H9 (cell line): ENCODE results near the gene CCDC57. TPM values are rescaled to one million over a fixed set of nuclear protein-coding genes. Genes with fewer than 3 reads are reported as not detected.

Source experiments
- DNase-seq: peaks from one replicate; pipeline ENCODE4 v3.0.0-alpha.2; 2017
- H2AFZ ChIP-seq: one replicate; pipeline ENCODE4 v1.6.1; 2013; ENCODE audit warnings: mild to moderate bottlenecking, low read length, control low read depth, moderate library complexity
- H2AK5ac ChIP-seq: 2 replicates; pipeline ENCODE4 v1.6.1; 2013; ENCODE audit warnings: low read length, control low read depth, mixed read lengths; ENCODE audit not compliant: insufficient read length
- H2BK120ac ChIP-seq: one replicate; pipeline ENCODE4 v1.6.1; 2013; ENCODE audit warnings: low read depth, mild to moderate bottlenecking, low read length, control low read depth, inconsistent platforms; ENCODE audit not compliant: poor library complexity, severe bottlenecking
- H2BK12ac ChIP-seq: 2 replicates; pipeline ENCODE4 v1.6.1; 2013; ENCODE audit warnings: low read length, control low read depth, mixed read lengths, low read depth; ENCODE audit not compliant: insufficient read length
- H2BK15ac ChIP-seq: 2 replicates; pipeline ENCODE4 v1.6.1; 2013; ENCODE audit warnings: low read depth, low read length, control low read depth
- H2BK20ac ChIP-seq: one replicate; pipeline ENCODE4 v1.6.1; 2013; ENCODE audit warnings: low read depth, mild to moderate bottlenecking, low read length, control low read depth, inconsistent platforms; ENCODE audit not compliant: poor library complexity, severe bottlenecking
- H2BK5ac ChIP-seq: 2 replicates; pipeline ENCODE4 v1.6.1; 2013; ENCODE audit warnings: low read length, control low read depth, mixed read lengths; ENCODE audit not compliant: insufficient read length
- H3K14ac ChIP-seq: 2 replicates; pipeline ENCODE4 v1.6.1; 2013; ENCODE audit warnings: low read length, control low read depth; ENCODE audit not compliant: insufficient read depth
- H3K18ac ChIP-seq: 2 replicates; pipeline ENCODE4 v1.6.1; 2013; ENCODE audit warnings: low read depth, mild to moderate bottlenecking, mixed read lengths, low read length, control low read depth; ENCODE audit not compliant: insufficient read length
- H3K23ac ChIP-seq: 2 replicates; pipeline ENCODE4 v1.6.1; 2013; ENCODE audit warnings: low read length, control low read depth, mixed read lengths, low read depth; ENCODE audit not compliant: insufficient read length
- H3K23me2 ChIP-seq: 2 replicates; pipeline ENCODE4 v1.6.1; 2013; ENCODE audit warnings: low read depth, mild to moderate bottlenecking, mixed read lengths, low read length, control low read depth; ENCODE audit not compliant: insufficient read length, poor library complexity, severe bottlenecking
- H3K27ac ChIP-seq: 2 replicates; pipeline ENCODE4 v1.5.1; 2013; ENCODE audit warnings: low read length, control low read depth, mixed read lengths, low read depth; ENCODE audit not compliant: insufficient read length
- H3K27me3 ChIP-seq: 2 replicates; pipeline ENCODE4 v1.6.1; 2013; ENCODE audit warnings: low read length, control low read depth, inconsistent platforms; ENCODE audit not compliant: insufficient read depth
- H3K4ac ChIP-seq: 2 replicates; pipeline ENCODE4 v1.6.1; 2013; ENCODE audit warnings: low read depth, mild to moderate bottlenecking, control low read depth, inconsistent platforms, low read length, moderate library complexity
- H3K4me1 ChIP-seq: 2 replicates; pipeline ENCODE4 v1.6.1; 2013; ENCODE audit warnings: low read length, control low read depth, inconsistent platforms; ENCODE audit not compliant: insufficient read depth
- H3K4me2 ChIP-seq: 2 replicates; pipeline ENCODE4 v1.6.1; 2013; ENCODE audit warnings: low read length, control low read depth, mixed read lengths; ENCODE audit not compliant: insufficient read length, insufficient read depth
- H3K56ac ChIP-seq: 2 replicates; pipeline ENCODE4 v1.6.1; 2013; ENCODE audit warnings: low read depth, mild to moderate bottlenecking, mixed read lengths, low read length, control low read depth; ENCODE audit not compliant: insufficient read length
- H3K79me1 ChIP-seq: 2 replicates; pipeline ENCODE4 v1.6.1; 2013; ENCODE audit warnings: low read depth, mild to moderate bottlenecking, moderate library complexity, low read length, control low read depth, inconsistent platforms; ENCODE audit not compliant: insufficient read depth, poor library complexity, severe bottlenecking
- H3K79me2 ChIP-seq: 2 replicates; pipeline ENCODE4 v1.6.1; 2013; ENCODE audit warnings: low read length, control low read depth, inconsistent platforms; ENCODE audit not compliant: insufficient read depth
- H3K9ac ChIP-seq: 2 replicates; pipeline ENCODE4 v1.6.1; 2013; ENCODE audit warnings: low read length, control low read depth, mixed read lengths; ENCODE audit not compliant: insufficient read length; ENCODE audit errors: extremely low read depth
- H3K9me3 ChIP-seq: one replicate; pipeline ENCODE4 v1.6.1; 2013; ENCODE audit warnings: low read depth, low read length, inconsistent platforms; ENCODE audit not compliant: control insufficient read depth
- H3T11ph ChIP-seq: one replicate; pipeline ENCODE4 v1.6.1; 2013; ENCODE audit warnings: mild to moderate bottlenecking, low read length, control low read depth, inconsistent platforms
- H4K20me1 ChIP-seq: one replicate; pipeline ENCODE4 v1.6.1; 2013; ENCODE audit not compliant: control insufficient read depth, insufficient read length, insufficient read depth
- H4K5ac ChIP-seq: 2 replicates; pipeline ENCODE4 v1.6.1; 2013; ENCODE audit warnings: low read depth, mild to moderate bottlenecking, mixed read lengths, low read length, control low read depth; ENCODE audit not compliant: insufficient read length
- H4K8ac ChIP-seq: replicated peaks from 2 replicates; pipeline ENCODE4 v1.6.1; 2013; ENCODE audit warnings: low read length, control low read depth, mixed read lengths, low read depth; ENCODE audit not compliant: insufficient read length
- H4K91ac ChIP-seq: 2 replicates; pipeline ENCODE4 v1.6.1; 2013; ENCODE audit warnings: low read depth, mild to moderate bottlenecking, moderate library complexity, mixed read lengths, low read length, control low read depth; ENCODE audit not compliant: insufficient read length
- H3K27ac Mint-ChIP-seq, 3 experiments: 2 replicates in 2 of 3; 3 replicates in 1 of 3; pipeline ENCODE4 v1.8.0; 2020 to 2021; ENCODE audit warnings: mixed read lengths in 3 of 3, mild to moderate bottlenecking in 1 of 3, moderate library complexity in 1 of 3
- H3K27me3 Mint-ChIP-seq: 2 replicates; pipeline ENCODE4 v1.8.0; 2021; ENCODE audit warnings: low read depth, mild to moderate bottlenecking, moderate library complexity, mixed read lengths
- H3K36me3 Mint-ChIP-seq, 3 experiments: 2 replicates in 2 of 3; 3 replicates in 1 of 3; pipeline ENCODE4 v1.8.0; 2020 to 2021; ENCODE audit warnings: low read depth in 3 of 3, mixed read lengths in 3 of 3; ENCODE audit not compliant: insufficient read depth in 1 of 3
- H3K4me1 Mint-ChIP-seq, 2 experiments: 2 replicates each; pipeline ENCODE4 v1.8.0; 2020; ENCODE audit warnings: mixed read lengths in 2 of 2
- H3K4me3 Mint-ChIP-seq, 2 experiments: 2 replicates in 1 of 2; 3 replicates in 1 of 2; pipeline ENCODE4 v1.8.0; 2020 to 2021; ENCODE audit warnings: mild to moderate bottlenecking in 2 of 2, mixed read lengths in 2 of 2, moderate library complexity in 1 of 2
- H3K9me3 Mint-ChIP-seq, 2 experiments: 2 replicates in 1 of 2; 3 replicates in 1 of 2; pipeline ENCODE4 v1.8.0; 2020; ENCODE audit warnings: mild to moderate bottlenecking in 2 of 2, mixed read lengths in 2 of 2, moderate library complexity in 1 of 2
- CTCF ChIP-seq: fragments of 200-600 bp; sonication (generic); conservative IDR thresholded peaks from 3 replicates; pipeline ENCODE4 v1.8.0; 2021; ENCODE audit warnings: antibody characterized with exemption, mild to moderate bottlenecking
- WGBS: extraction: QIAGEN DNeasy Blood & Tissue Kit; methylation state at CpG from one replicate; pipeline ENCODE4 v1.1.7; 2013; ENCODE audit warnings: missing lambda C conversion rate, low lambda C conversion rate, mixed read lengths; ENCODE audit not compliant: insufficient read length; ENCODE audit errors: extremely low coverage; 5-methylcytosine and 5-hydroxymethylcytosine counted together
- total RNA-seq: library from RNA; stranded (reverse); gene quantifications from 2 replicates; pipeline ENCODE4 v1.2.1, GENCODE V29; 2021

The CCDC57 gene
- total RNA-seq, 1 experiment from 2014 or later = 11.0 TPM

GRCh38 chr17:82241926-82242697, 29.5 kb upstream of the CCDC57 start:
- H2BK20ac ChIP-seq = no peak overlapping the region
- no peaks in the 10 kb centered on the region for H3K9me3 Mint-ChIP-seq
- no peak overlapping the region for H2BK12ac ChIP-seq
- peaks cover 2% of the 10 kb centered on the region; the same call in 1 of the 2 replicates for H3K79me2 ChIP-seq
- H4K20me1 ChIP-seq = no peaks in the 10 kb centered on the region
- H3T11ph ChIP-seq = no peak overlapping the region
- H3K4me2 ChIP-seq = no peak overlapping the region
- no peaks in the 10 kb centered on the region for H3K27me3 ChIP-seq
- TF ChIP-seq CTCF = no peak
- H3K56ac ChIP-seq = no peak overlapping the region
- H2BK5ac ChIP-seq = no peak overlapping the region
- no peak overlapping the region for H3K23ac ChIP-seq
- no peak overlapping the region for H4K91ac ChIP-seq
- H3K9ac ChIP-seq = no peak overlapping the region
- H3K23me2 ChIP-seq = no peaks in the 10 kb centered on the region
- no peaks in the 10 kb centered on the region for H3K79me1 ChIP-seq
- WGBS = no CpG with 5 or more reads among the region's 20 CpGs
- H4K8ac ChIP-seq = no peak overlapping the region
- H2BK120ac ChIP-seq = no peak overlapping the region
- peak overlapping the region in 1 of 3 experiments; percentile 78; a peak in 1 of 7 replicates for H3K27ac Mint-ChIP-seq
- no peak overlapping the region for H4K5ac ChIP-seq
- no peak overlapping the region for H3K27ac ChIP-seq
- no peak overlapping the region for H2AFZ ChIP-seq
- DNase-seq = peak; percentile 33
- H3K18ac ChIP-seq = no peak overlapping the region
- peaks cover 3% of the 10 kb centered on the region; the same call in 1 of the 2 replicates for H3K27me3 Mint-ChIP-seq
- H3K9me3 ChIP-seq = no peaks in the 10 kb centered on the region
- H3K36me3 Mint-ChIP-seq = peaks cover 22 to 58% (median 52%) of the 10 kb centered on the region in 3 experiments; a peak in 6 of 7 replicates
- no peak overlapping the region for H2BK15ac ChIP-seq
- no peak overlapping the region; the same call in 1 of the 2 replicates for H3K14ac ChIP-seq
- H3K4ac ChIP-seq = no peak overlapping the region
- H2AK5ac ChIP-seq = no peak overlapping the region
- H3K4me1 Mint-ChIP-seq = peaks cover 0 to 8% of the 10 kb centered on the region in 2 experiments; a peak in 3 of 4 replicates
- H3K4me3 Mint-ChIP-seq = no peak overlapping the region
- no peaks in the 10 kb centered on the region for H3K4me1 ChIP-seq
